ENCODE measurements around the gene GULP1.
"Not testable (repeated sequence)": the region's sequence is repeated elsewhere in the genome, so short reads cannot be mapped to it uniquely, and the experiment has no call there.

Gene GULP1

GRCh38 chr2:188293601-188294351 lies 2.1 kb downstream of the GULP1 start:
- DNase-seq = peak; percentile 4

GRCh38 chr2:188294352-188294926 lies 2.8 kb downstream of the GULP1 start:
- DNase-seq = no peak

GRCh38 chr2:188295067-188295685 lies 3.5 kb downstream of the GULP1 start:
- DNase-seq = no peak

DNA sequence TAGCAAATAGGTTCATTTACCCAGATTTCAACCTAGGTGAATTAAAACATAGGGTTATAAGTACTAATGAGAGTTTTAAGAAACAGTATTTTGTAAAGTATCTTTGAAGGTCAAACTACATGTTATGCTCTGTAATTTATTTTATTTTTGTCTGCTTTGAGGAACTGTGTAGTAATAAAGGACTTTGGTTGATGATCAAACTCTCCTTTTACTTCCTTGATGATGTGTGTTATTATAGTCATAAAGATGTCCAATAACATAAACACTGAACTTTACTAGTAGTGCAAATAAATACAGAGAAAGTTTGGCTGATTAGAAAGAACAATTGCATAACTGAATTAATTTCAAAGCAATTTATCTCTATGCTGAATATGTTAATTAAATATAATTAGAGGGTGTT lies 6.3 kb downstream of the GULP1 start:
- DNase-seq = no peak

- not testable (repeated sequence) for DNase-seq
Observed at GRCh38 chr2:188298937-188299371, 7.3 kb downstream of the GULP1 start.

- no peak for DNase-seq
Observed at GRCh38 chr2:188303363-188304031, 11.8 kb downstream of the GULP1 start.

DNA sequence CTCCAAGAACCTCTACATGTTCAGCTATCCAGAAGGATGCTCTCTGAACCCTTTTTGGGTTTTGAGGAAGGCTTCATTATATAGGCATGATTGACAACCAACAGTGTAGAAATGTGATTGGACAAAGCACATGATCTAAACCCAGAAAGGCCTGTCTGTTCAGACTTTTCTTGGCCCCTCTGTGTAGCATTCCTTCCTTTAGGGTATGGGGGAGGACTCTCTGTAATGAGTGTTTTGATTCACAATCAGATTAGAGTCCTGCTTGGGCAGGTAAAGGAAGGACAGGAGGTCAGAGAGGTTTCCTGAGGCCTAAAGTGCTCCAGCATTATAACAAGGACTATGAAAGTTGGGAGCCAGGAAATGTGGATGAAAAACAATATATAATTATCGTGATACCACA lies 13.6 kb downstream of the GULP1 start:
- no peak for DNase-seq

GRCh38 chr2:188306271-188306670 lies 14.6 kb downstream of the GULP1 start:
- no peak for DNase-seq

DNA sequence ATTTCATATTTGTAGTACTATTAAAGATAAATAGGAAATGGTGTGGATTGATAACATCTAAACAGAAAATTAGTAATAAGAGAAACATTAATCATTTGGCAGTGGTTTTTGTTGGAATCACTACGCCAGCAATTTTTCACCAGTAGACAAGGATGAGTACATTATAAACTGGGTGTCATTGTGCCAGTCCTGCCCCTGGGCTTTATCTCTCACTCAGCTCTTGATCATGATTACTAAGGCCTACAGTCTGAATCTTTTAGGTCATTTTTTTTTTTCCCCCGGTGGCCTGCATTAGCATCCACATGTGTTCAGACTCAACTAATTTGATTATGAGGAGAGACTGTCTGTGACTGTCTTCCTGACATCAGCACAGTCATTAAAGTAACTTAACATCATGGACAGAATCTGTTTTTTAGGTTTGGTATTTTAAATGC lies 16.2 kb downstream of the GULP1 start:
- DNase-seq = no peak

DNA sequence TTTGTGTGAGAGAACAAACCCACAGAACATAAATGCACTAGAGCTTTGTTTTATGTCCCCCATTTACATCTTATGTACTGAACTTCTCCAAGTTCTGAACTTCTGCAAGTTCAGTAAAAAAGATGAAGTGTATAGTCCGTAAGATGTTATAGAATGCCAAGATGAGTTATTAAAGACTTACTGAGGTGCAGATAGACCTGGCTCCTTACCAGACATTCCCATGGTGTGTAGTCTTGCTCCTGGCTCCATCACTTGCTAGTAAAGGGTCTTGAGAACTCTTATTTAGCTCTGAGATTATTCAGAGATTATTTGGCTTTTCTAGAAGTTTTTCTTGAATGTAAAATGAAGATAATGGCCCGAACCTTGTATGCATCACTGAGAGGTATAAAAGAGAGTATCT lies 16.8 kb downstream of the GULP1 start:
- no peak for DNase-seq

DNA sequence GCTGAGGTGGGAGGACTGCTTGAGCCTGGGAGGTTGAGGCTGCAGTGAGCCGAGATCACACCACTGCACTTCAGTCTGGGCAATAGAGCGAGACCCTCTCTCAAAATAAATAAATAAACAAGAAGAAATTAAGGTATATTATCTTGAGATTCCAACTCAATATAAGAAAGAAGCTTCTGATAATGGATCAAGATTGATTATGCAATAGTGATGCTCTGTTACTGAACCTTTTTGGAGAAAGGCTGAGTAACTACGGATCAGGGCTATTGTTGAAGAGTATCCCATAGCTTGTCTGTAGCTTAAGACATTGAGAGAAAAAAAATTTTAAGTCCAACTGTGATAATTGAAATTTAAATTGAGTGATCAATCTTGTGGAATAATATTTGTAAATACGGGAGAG lies 17.7 kb downstream of the GULP1 start:
- DNase-seq = no peak

GRCh38 chr2:188314314-188315054 lies 22.8 kb downstream of the GULP1 start:
- DNase-seq = no peak

DNA sequence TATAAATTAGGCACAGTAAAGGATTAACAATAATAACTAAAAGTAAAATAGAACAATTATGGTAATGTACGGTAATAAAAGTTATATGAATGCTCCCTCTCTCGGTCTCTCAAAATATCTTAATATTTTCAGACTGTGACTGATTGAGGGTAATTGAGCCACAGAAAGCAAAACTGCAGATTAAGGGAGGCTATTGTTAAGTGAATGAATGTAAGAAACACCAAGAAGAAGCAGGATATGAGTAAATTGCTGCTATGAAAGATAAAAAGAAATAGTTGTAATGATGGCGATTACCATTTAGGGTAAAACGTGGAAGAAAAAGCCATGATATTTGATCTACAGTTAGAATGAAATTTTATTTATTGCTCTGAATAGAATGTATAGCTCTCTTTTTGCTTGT lies 24.1 kb downstream of the GULP1 start:
- DNase-seq = no peak

DNA sequence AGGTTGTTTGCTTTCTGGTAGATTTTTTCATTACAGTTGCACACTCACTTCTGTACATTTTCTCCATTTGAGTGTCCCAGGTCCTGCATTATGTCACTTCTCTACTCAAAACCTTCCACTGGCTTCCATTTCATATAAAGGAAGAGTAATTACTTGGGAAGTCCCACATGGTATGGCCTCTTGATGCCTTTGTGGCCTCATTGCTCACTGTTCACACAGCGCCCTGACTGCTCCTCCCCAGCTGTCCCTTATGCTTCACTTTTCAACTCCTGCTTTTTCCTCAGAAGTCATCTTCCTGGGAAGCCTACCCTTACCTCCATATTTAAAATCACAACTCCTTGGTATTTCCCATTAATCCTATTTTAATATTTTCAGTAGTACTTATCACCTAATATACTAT lies 24.7 kb downstream of the GULP1 start:
- no peak for DNase-seq

- no peak for DNase-seq
Observed at GRCh38 chr2:188316791-188317423, 25.2 kb downstream of the GULP1 start.

DNA sequence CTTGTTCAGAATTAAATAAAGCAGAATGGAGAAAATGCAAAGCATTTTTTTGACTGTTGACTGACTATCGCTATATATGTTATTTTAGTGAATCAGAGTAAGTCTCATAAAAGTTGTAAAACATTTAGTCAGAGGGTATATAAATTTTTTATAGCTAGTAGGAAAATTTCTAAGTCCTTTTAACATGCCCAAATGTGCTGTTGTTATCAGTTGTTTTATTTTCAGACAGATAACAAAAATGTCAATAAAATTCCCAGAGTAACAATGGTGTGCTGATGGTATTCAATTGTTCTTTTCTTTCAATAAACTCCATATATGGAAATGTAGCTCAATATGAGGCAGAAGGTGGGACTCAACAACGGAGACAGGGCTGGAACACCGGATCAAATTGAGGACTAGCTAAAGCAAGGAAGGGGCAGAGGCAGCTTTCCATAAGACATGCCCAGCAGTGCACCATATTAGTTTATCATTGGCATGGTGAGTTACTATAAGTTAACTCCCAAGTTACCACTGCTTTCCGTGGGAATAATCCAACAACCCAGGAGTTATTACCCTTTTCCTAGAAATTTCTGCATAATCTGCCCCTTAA lies 26.6 kb downstream of the GULP1 start:
- no peak for DNase-seq

DNA sequence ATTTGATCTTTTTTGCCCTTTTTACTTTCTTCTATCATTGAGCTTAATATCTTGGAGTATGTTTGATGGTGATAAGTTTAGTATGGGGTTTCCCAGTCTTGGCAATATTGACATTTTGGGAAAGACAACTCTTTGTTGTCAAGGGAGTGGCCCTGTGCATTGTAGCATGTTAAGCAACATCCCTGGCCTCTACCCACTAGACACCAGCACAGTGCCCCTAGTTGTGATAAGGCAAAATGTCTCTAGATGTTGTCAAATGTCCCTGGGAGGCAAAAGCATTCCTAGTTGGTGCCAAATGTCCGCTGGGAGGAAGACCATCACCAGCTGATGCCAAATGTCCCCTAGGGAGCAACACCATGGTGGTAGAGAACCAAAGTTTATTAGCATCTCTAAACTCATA lies 28.2 kb downstream of the GULP1 start:
- DNase-seq = no peak

GRCh38 chr2:188320861-188321260 lies 29.2 kb downstream of the GULP1 start:
- no peak for DNase-seq

GRCh38 chr2:188322569-188323551 lies 31.2 kb downstream of the GULP1 start:
- DNase-seq = no peak

DNA sequence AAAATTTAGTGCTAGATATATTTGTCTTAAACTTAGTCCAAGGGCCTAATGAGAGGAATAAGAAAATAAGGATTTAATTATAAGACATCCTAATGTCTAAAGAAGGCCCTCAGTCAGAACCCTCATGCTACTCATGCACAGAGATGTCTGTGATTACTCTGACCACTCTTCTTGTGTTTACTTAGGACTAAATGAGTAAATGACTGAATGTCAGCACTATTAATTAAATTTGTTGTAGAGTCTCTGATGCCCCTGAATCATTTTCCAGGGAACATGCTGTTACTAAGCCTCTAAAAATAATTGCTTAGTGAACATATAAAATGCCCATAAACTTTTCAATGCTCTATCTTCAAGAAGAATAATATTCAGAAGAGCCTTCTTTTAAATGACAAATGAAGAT lies 32.4 kb downstream of the GULP1 start:
- DNase-seq = no peak

GRCh38 chr2:188326290-188326668 lies 34.6 kb downstream of the GULP1 start:
- no peak for DNase-seq
